GM19193 (cell line): ENCODE data around the gene DNMT3A.

ENCODE experiments used
- POLR2A ChIP-seq: IDR thresholded peaks from 4 replicates; pipeline ENCODE4 v1.6.1; 2011; ENCODE audit not compliant: insufficient read depth, insufficient read length; ENCODE audit errors: extremely low read depth

The DNMT3A gene

GRCh38 chr2:25253153-25253626 is 88.5 kb downstream of the DNMT3A start:
- no peak for TF ChIP-seq POLR2A

GRCh38 chr2:25252291-25253152 is 89.2 kb downstream of the DNMT3A start:
- TF ChIP-seq POLR2A: peak; percentile 1

GRCh38 chr2:25251422-25252273 is 90.1 kb downstream of the DNMT3A start:
- peak; percentile 43 for TF ChIP-seq POLR2A

- no peak for TF ChIP-seq POLR2A
Measured at GRCh38 chr2:25251071-25251421, 90.7 kb downstream of the DNMT3A start.

- no peak for TF ChIP-seq POLR2A
Measured at GRCh38 chr2:25250331-25251070, 91.2 kb downstream of the DNMT3A start.

- no peak for TF ChIP-seq POLR2A
Measured at GRCh38 chr2:25249785-25250184, 91.9 kb downstream of the DNMT3A start.

GRCh38 chr2:25247792-25248512 is 93.8 kb downstream of the DNMT3A start:
- TF ChIP-seq POLR2A: no peak

GRCh38 chr2:25246558-25247290 is 95.0 kb downstream of the DNMT3A start:
- TF ChIP-seq POLR2A: no peak

- TF ChIP-seq POLR2A: no peak
Measured at GRCh38 chr2:25246001-25246400, 95.7 kb downstream of the DNMT3A start.

GRCh38 chr2:25245141-25245540 is 96.6 kb downstream of the DNMT3A start:
- TF ChIP-seq POLR2A: no peak

- TF ChIP-seq POLR2A: no peak
Measured at GRCh38 chr2:25243995-25244394, 97.7 kb downstream of the DNMT3A start.

GRCh38 chr2:25241452-25241851 is 100.3 kb downstream of the DNMT3A start:
- no peak for TF ChIP-seq POLR2A

- no peak for TF ChIP-seq POLR2A
Measured at GRCh38 chr2:25240636-25241035, 101.1 kb downstream of the DNMT3A start.

GRCh38 chr2:25238920-25239319 is 102.8 kb downstream of the DNMT3A start:
- TF ChIP-seq POLR2A: no peak
